WTC11 (cell line): ENCODE results near the gene UNC50. TPM values are rescaled to one million over a fixed set of nuclear protein-coding genes. Genes with fewer than 3 reads are reported as not detected.

Experiments used
- ATAC-seq: fragments of 200-7000 bp; cut with Tn5 transposase; 2 replicates; pipeline ENCODE4 v1.10.0; 2021; ENCODE audit warnings: mild to moderate bottlenecking, moderate library complexity
- CTCF ChIA-PET: fragments of 300-600 bp; sonication (Branson Sonifier 250); formaldehyde crosslinking; loops from one replicate; lab custom pipeline; 2021; ENCODE audit warnings: antibody characterized with exemption; lab: Charles Lee
- POLR2A ChIA-PET: fragments of 350-600 bp; sonication (Branson Sonifier 250); formaldehyde crosslinking; loops from one replicate; lab custom pipeline; 2021; ENCODE audit warnings: antibody characterized with exemption; lab: Charles Lee
- DNase-seq: peaks from one replicate; pipeline ENCODE4 v3.0.0; 2021; ENCODE audit warnings: low spot score
- H3K27ac Mint-ChIP-seq: 2 replicates; pipeline ENCODE4 v1.8.0; 2021; ENCODE audit warnings: mixed read lengths
- H3K27me3 Mint-ChIP-seq: 2 replicates; pipeline ENCODE4 v1.8.0; 2021; ENCODE audit warnings: low read depth, mild to moderate bottlenecking, moderate library complexity, mixed read lengths
- H3K36me3 Mint-ChIP-seq: 2 replicates; pipeline ENCODE4 v1.8.0; 2021; ENCODE audit warnings: mixed read lengths
- H3K4me1 Mint-ChIP-seq: 2 replicates; pipeline ENCODE4 v1.8.0; 2022; ENCODE audit warnings: mixed read lengths
- H3K4me3 Mint-ChIP-seq: 2 replicates; pipeline ENCODE4 v1.8.0; 2021; ENCODE audit warnings: mild to moderate bottlenecking, moderate library complexity, mixed read lengths
- H3K9me3 Mint-ChIP-seq: 2 replicates; pipeline ENCODE4 v1.8.0; 2021; ENCODE audit warnings: mixed read lengths
- ATF2 ChIP-seq: sonication (generic); formaldehyde crosslinking; IDR thresholded peaks from 2 replicates; pipeline ENCODE4 v1.8.1; 2022; ENCODE audit warnings: low read depth, missing genetic modification reagents, borderline replicate concordance
- ATF6 ChIP-seq: sonication (generic); formaldehyde crosslinking; IDR thresholded peaks from 2 replicates; pipeline ENCODE4 v1.8.1; 2023; ENCODE audit warnings: mild to moderate bottlenecking, missing genetic modification reagents
- CREM ChIP-seq: sonication (generic); formaldehyde crosslinking; IDR thresholded peaks from 2 replicates; pipeline ENCODE4 v1.8.1; 2022; ENCODE audit warnings: mild to moderate bottlenecking, missing genetic modification reagents, moderate library complexity
- E2F1 ChIP-seq: sonication (generic); formaldehyde crosslinking; IDR thresholded peaks from 2 replicates; pipeline ENCODE4 v1.8.0; 2022; ENCODE audit warnings: mild to moderate bottlenecking, missing genetic modification reagents
- ESRRA ChIP-seq: sonication (generic); formaldehyde crosslinking; IDR thresholded peaks from 2 replicates; pipeline ENCODE4 v1.8.1; 2022; ENCODE audit warnings: mild to moderate bottlenecking, missing genetic modification reagents, borderline replicate concordance
- ETV6 ChIP-seq: sonication (generic); formaldehyde crosslinking; IDR thresholded peaks from 2 replicates; pipeline ENCODE4 v1.8.1; 2022; ENCODE audit warnings: mild to moderate bottlenecking, missing genetic modification reagents
- GABPB1 ChIP-seq: sonication (generic); formaldehyde crosslinking; IDR thresholded peaks from 2 replicates; pipeline ENCODE4 v1.8.1; 2023; ENCODE audit warnings: mild to moderate bottlenecking, missing genetic modification reagents
- HMGA2 ChIP-seq: fragments of 250-450 bp; sonication (Bioruptor Pico); IDR thresholded peaks from 2 replicates; pipeline ENCODE4 v1.4.0; 2021; ENCODE audit warnings: mild to moderate bottlenecking, moderate library complexity
- IRF1 ChIP-seq: sonication (generic); formaldehyde crosslinking; IDR thresholded peaks from 2 replicates; pipeline ENCODE4 v1.8.0; 2023; ENCODE audit warnings: missing genetic modification reagents
- NR1H2 ChIP-seq: sonication (generic); formaldehyde crosslinking; IDR thresholded peaks from 2 replicates; pipeline ENCODE4 v1.9.0; 2021; ENCODE audit warnings: mild to moderate bottlenecking, moderate library complexity, missing genetic modification reagents
- NR2C2 ChIP-seq: sonication (generic); formaldehyde crosslinking; IDR thresholded peaks from 2 replicates; pipeline ENCODE4 v1.8.0; 2022; ENCODE audit warnings: mild to moderate bottlenecking, missing genetic modification reagents
- OVOL2 ChIP-seq: fragments of 250-450 bp; sonication (Bioruptor Pico); IDR thresholded peaks from 2 replicates; pipeline ENCODE4 v1.9.0; 2021; ENCODE audit warnings: mild to moderate bottlenecking, borderline replicate concordance
- RORB ChIP-seq: fragments of 250-450 bp; sonication (Bioruptor Pico); IDR thresholded peaks from 2 replicates; pipeline ENCODE4 v1.9.0; 2021; ENCODE audit warnings: mild to moderate bottlenecking
- SP1 ChIP-seq: sonication (generic); formaldehyde crosslinking; conservative IDR thresholded peaks from 2 replicates; pipeline ENCODE4 v1.8.1; 2022; ENCODE audit warnings: missing genetic modification reagents
- ZBTB43 ChIP-seq: sonication (generic); formaldehyde crosslinking; IDR thresholded peaks from 2 replicates; pipeline ENCODE4 v1.8.1; 2023; ENCODE audit warnings: mild to moderate bottlenecking, missing genetic modification reagents
- ZMAT4 ChIP-seq: fragments of 250-450 bp; sonication (Bioruptor Pico); IDR thresholded peaks from 2 replicates; pipeline ENCODE4 v1.9.0; 2021; ENCODE audit warnings: mild to moderate bottlenecking
- ZNF219 ChIP-seq: sonication (generic); formaldehyde crosslinking; IDR thresholded peaks from 2 replicates; pipeline ENCODE4 v1.8.0; 2023; ENCODE audit warnings: missing genetic modification reagents, mild to moderate bottlenecking, borderline replicate concordance
- ZNF281 ChIP-seq: sonication (generic); formaldehyde crosslinking; IDR thresholded peaks from 2 replicates; pipeline ENCODE4 v1.8.0; 2023; ENCODE audit warnings: mild to moderate bottlenecking, missing genetic modification reagents
- ZNF317 ChIP-seq: sonication (generic); formaldehyde crosslinking; IDR thresholded peaks from 2 replicates; pipeline ENCODE4 v1.8.1; 2023; ENCODE audit warnings: low read depth, mild to moderate bottlenecking, moderate library complexity, missing genetic modification reagents, borderline replicate concordance
- ZNF396 ChIP-seq: fragments of 250-450 bp; sonication (Bioruptor Pico); IDR thresholded peaks from 2 replicates; pipeline ENCODE4 v1.8.0; 2021; ENCODE audit warnings: mild to moderate bottlenecking, moderate library complexity, borderline replicate concordance
- ZNF423 ChIP-seq: fragments of 250-450 bp; sonication (Bioruptor Pico); IDR thresholded peaks from 2 replicates; pipeline ENCODE4 v2.1.2; 2022; ENCODE audit warnings: mild to moderate bottlenecking, moderate library complexity
- ZNF671 ChIP-seq: fragments of 250-450 bp; sonication (Bioruptor Pico); IDR thresholded peaks from 2 replicates; pipeline ENCODE4 v1.8.0; 2021; ENCODE audit warnings: mild to moderate bottlenecking
- ZSCAN18 ChIP-seq: fragments of 250-450 bp; sonication (Bioruptor Pico); IDR thresholded peaks from 2 replicates; pipeline ENCODE4 v2.1.2; 2022; ENCODE audit warnings: mild to moderate bottlenecking, moderate library complexity
- total RNA-seq: library from RNA; stranded (reverse); gene quantifications from 3 replicates; pipeline ENCODE4 v1.2.3, GENCODE V29; 2021

UNC50 gene
- total RNA-seq, 1 experiment from 2014 or later, result 26.7 TPM

- Mint-ChIP-seq H3K36me3 (peaks cover 32% of the 10 kb centered on the region), H3K4me3 (no peak overlapping the region), H3K27me3 (no peaks in the 10 kb centered on the region), H3K27ac (no peak overlapping the region), H3K4me1 (no peaks in the 10 kb centered on the region)
- CTCF ChIA-PET, result no interaction called here
- no peak for TF ChIP-seq ZNF671 (CRISPR knock-in tag)
- no peak for TF ChIP-seq ATF6 (CRISPR knock-in tag)
- TF ChIP-seq ZNF423 (CRISPR knock-in tag), result no peak
- TF ChIP-seq NR2C2 (CRISPR knock-in tag), result no peak
- TF ChIP-seq ZNF281, result no peak
- no peak for TF ChIP-seq HMGA2 (CRISPR knock-in tag)
- TF ChIP-seq CREM (CRISPR knock-in tag), result no peak
- no peak for TF ChIP-seq OVOL2 (CRISPR knock-in tag)
- TF ChIP-seq ZNF317, result no peak
- no peak for TF ChIP-seq ZBTB43 (CRISPR knock-in tag)
- TF ChIP-seq SP1 (CRISPR knock-in tag), result no peak
- no peak for TF ChIP-seq ZNF396 (CRISPR knock-in tag)
- TF ChIP-seq ZNF219 (CRISPR knock-in tag), result no peak
- TF ChIP-seq NR1H2 (CRISPR knock-in tag), result no peak
- TF ChIP-seq GABPB1 (CRISPR knock-in tag), result no peak
- no peak for TF ChIP-seq ATF2 (CRISPR knock-in tag)
- TF ChIP-seq ESRRA (CRISPR knock-in tag), result no peak
- TF ChIP-seq, all 79 proteins: peak for 0
- H3K9me3 Mint-ChIP-seq, result no peaks in the 10 kb centered on the region
- DNase-seq (no peak), ATAC-seq (no peak)
- POLR2A ChIA-PET, result interaction anchor here (0.6 kb wide), 1 partner anchor 17 kb away, joined by 3 read pairs; no protein-coding TSS in a partner anchor
These were observed 37.2 kb upstream of the UNC50 start for GRCh38 chr2:98571121-98571701.

GRCh38 chr2:98571796-98572195 is 36.6 kb upstream of the UNC50 start:
- ChIA-PET POLR2A (interaction anchor here (0.6 kb wide), 1 partner anchor 18 kb away, joined by 3 read pairs; no protein-coding TSS in a partner anchor), CTCF (no interaction called here)
- Mint-ChIP-seq H3K4me3 (no peak overlapping the region), H3K27ac (no peak overlapping the region), H3K4me1 (no peaks in the 10 kb centered on the region), H3K27me3 (no peaks in the 10 kb centered on the region), H3K9me3 (no peaks in the 10 kb centered on the region), H3K36me3 (peaks cover 26% of the 10 kb centered on the region)
- DNase-seq, result no peak
- no peak for ATAC-seq
- TF ChIP-seq ZMAT4 (CRISPR knock-in tag) (no peak), ETV6 (no peak), E2F1 (CRISPR knock-in tag) (no peak), IRF1 (CRISPR knock-in tag) (no peak), ZSCAN18 (CRISPR knock-in tag) (no peak), RORB (CRISPR knock-in tag) (no peak)
